CD4-positive, alpha-beta T cell treated with Interleukin-15 for 1 hour (primary cell): ENCODE data around the gene BRAP.
"Not testable (repeated sequence)": the region's sequence is repeated elsewhere in the genome, so short reads cannot be mapped to it uniquely, and the experiment has no call there.

Experiments
- DNase-seq: peaks from one replicate; pipeline ENCODE4 v3.0.0-alpha.2; 2020

Gene BRAP

DNA sequence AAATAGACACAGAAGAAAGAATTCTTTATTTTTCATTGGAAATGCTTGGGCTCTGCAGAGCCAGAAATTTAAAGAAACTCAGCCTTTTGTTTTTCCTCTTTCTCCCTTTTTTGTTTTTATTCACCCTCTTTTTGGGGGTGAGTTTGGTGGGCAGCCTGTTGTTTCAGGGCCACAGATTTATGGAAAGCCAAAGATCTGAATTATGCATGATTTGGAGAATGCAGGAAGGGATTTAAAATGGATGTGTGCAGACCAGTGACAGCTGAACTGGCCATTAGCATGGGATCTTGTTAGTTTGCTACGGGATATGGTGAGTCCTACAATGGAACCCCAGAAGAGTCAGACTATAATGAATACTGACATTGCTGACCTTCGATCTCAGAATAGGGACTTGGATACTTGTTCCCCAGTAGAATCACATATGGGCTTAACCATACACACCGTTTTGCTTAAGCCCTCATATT lies 79.0 kb downstream of the BRAP start:
- DNase-seq, result no peak

DNA sequence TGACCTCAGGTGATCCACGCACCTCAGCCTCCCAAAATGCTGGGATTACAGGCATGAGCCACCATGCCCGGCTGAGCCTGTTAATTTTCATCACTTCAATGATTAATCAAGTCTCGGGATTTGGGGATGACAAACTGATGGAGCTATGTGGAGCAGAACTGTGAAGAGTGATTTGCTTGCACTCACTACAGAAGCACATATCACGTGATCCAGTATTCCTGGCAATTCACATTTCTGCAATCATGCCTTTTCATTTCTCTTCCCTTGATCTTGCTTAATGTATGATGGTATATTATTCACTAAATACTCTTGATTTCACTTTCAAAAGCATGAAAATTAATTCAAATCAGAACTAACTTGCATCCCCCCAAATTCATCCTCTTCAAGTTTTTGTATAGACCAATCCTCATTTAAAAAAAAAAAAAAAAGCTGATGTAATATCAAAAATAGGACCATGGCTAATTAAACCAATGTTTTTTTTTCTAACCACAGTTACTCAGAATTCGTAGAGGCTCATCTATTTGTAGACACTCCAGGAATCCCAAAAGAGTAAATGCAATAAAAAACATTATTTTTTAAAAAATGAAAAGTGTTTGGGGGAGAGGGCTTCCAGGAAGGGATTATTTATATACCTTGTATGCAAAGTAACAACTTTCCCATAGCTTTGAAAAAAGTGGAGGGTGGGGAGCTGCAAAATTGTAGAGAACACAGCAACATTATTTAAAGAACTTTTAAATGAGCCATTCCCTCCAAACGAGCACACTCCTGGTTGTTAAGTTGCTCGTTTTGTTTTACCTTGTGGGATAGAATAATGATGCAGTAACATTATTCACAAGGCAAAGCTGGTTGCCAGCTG lies 79.6 kb downstream of the BRAP start:
- no peak for DNase-seq

DNA sequence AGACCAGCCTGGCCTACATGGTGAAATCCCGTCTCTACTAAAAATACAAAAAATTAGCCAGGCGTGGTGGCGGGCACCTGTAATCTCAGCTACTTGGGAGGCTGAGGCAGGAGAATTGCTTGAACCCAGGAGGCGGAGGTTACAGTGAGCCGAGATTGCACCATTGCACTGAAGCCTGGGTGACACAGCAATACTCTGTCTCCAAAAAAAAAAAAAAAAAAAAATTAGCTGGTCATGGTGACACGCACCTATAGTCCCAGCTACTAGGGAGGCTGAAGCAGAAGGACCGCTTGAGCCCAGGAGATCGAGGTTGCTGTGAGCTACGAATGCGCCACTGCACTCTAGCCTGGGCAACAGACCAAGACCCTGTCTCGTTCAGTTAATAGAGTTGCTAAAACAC lies 82.9 kb downstream of the BRAP start:
- DNase-seq, result not testable (repeated sequence)

DNA sequence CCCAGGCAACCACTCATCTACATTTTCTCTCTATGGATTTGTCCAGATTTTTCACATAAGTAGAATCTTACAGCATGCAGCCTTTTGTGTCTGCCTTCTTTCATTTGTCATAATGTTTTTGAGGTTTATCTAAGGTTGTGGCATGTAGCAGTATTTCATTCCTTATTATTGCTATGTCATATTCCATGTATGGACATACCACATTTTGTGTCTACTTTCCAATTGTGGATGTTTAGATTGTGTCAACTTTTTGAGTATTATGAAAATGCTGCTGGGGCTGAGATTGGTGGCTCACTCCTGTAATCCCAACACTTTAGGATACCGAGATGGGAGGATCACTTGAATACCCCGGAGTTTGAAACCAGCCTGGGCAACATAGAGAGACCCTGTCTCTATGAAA lies 83.4 kb downstream of the BRAP start:
- DNase-seq, result no peak

DNA sequence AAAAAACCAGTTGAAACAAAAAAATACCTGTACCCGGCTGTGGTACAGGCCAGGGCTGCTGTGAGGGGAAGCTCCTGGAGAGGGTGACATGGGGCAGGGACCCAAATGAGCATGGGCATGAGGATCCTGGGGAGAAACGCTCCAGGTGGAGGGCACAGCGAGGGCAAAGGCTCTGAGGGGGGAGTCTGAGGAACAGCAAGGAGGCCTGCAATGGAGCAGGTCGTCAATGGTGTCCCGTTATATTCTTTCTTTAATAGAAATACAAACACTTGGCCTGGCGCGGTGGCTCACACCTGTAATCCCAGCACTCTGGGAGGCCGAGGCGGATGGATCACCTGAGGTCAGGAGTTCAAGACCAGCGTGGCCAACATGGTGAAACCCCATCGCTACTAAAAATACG lies 84.8 kb downstream of the BRAP start:
- not testable (repeated sequence) for DNase-seq

DNA sequence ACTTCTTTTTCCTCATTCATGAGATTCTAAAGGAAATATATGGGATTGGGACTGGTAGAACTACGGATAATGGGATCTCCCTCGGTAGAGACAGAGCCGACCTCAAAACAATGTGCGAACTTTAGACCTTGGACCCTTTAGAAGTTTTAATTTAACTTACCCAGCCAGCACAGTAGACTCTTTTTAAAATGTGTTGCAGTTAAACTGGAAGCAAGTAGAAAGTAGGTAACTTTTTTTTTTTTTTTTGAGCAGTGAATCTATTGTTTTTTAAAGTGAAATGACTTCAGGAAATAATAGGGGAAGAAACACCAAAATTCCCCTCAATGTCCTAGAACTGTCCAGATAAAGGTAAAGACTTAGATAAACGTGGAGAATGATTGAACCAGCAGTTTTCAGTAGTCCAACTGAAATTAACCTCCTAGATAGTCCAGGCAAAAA lies 85.5 kb downstream of the BRAP start:
- DNase-seq, result no peak

DNA sequence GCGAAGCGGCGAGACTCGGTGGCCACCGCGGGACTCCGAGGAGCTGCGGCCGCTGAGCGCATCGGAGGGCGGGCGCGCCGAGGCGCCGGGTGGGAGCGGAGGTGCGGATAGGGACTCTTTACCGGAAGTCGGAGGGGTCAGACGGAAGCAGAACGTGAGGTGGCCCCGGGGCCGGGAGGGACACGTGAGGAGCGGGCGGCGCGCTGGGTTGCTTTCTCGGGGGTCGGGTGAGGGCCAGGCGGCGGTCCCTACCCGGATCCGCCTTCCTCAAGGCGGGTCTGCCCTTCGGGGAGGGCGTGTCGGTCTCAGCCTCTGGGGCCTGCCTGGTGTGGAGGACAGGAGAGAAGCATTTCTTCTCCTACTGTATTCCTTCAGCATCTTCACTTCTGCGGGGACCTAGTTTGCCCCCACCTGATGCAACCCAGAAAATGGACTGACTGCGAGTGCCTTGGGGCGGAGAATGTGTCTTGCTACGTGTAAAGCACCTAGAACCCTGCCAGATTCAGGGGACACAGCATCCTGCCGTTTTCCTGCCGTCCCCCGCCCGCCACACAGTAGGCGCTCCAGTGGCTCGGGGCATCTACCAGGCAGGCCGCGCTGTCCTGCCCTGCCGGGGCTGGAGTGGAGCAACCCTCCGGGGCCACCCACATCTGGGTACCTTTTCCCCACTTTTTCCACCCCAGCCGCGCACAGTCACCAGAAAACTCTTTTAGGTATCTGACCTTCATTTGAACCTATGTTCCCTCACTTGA lies 86.1 kb downstream of the BRAP start:
- peak; percentile 88 for DNase-seq

DNA sequence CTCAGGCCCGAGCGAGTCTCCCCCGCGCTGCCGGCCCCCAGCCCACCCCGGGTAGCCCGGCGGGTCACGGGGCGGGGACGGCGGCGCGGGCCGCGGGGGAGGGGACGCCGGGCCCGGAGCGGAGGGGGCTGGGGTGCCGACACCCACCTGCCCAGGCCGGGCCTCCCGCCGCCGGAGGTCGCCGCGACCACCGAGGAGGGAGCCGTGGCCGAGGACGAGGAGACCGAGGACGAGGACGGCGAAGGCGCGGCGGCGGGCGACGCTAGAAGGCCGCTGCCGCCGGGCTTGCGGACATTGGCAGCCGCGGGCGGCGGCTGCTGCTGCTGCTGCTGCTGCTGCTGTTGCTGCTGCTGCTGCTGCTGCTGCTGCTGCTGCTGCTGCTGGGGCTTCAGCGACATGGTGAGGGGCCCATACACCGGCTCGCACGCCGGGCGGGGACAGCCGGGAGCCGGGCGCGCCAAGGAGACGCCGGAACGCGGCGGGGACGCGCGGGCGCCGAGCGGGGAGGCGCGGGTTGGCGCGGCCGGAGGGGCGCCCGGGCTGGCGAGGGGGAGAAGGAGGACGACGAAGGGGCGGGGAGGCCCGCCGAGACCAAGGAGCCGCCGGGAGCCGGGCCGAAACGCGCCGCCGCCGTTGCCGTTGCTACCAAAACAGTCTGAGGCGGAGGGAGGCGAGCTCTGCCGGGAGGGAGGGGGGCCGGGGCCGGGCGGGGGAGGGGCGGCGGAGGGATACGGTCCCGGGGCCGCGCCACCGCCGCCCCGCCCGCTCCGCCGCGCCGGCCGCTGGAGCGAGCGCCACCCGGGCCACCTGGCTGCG lies 86.9 kb downstream of the BRAP start, which contains the start of gene ATXN2:
TSS of gene ATXN2 (minus strand) at position 679 of the 816 bp plus-strand sequence. CDS start at position 398, 281 bp downstream.
- DNase-seq, result peak; percentile 62

DNA sequence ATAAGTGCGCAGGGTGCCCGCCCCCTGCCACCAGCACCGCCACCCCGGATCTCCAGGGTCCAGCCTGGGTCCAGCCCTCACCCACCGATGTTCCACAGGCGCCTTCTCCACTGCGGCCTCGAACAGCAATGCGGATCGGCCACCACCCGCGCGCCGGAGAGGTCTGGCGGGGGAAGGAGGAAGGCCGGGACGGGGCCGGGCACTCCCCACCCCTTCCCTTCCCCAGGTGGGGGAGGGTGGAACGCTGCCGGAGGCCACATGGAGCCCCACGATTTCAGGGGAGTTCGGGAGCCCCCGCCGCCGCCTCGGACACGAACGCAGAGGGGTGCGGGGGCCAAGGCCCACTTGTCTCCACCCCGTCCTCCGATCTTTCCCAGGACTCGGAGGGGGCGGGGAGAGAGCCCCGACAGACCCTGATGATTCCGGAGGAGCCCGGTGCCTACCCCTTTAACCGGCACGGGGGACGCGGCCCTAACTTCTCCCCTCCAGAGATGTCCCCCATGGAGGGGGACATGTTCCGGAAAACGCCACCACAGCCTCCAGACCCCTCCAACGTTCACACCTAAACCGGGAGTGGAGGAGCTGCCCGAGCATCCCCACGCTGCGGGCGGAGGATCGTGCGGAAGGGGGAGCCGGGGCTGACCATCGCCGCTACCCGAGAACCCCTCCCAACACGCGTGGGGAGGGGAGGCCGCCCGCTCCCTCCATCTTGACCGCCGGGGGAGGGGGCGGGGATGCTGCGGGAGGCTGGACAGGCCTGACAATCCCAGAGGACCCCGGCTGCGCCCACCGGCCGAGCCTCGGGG lies 87.7 kb downstream of the BRAP start:
- no peak for DNase-seq

DNA sequence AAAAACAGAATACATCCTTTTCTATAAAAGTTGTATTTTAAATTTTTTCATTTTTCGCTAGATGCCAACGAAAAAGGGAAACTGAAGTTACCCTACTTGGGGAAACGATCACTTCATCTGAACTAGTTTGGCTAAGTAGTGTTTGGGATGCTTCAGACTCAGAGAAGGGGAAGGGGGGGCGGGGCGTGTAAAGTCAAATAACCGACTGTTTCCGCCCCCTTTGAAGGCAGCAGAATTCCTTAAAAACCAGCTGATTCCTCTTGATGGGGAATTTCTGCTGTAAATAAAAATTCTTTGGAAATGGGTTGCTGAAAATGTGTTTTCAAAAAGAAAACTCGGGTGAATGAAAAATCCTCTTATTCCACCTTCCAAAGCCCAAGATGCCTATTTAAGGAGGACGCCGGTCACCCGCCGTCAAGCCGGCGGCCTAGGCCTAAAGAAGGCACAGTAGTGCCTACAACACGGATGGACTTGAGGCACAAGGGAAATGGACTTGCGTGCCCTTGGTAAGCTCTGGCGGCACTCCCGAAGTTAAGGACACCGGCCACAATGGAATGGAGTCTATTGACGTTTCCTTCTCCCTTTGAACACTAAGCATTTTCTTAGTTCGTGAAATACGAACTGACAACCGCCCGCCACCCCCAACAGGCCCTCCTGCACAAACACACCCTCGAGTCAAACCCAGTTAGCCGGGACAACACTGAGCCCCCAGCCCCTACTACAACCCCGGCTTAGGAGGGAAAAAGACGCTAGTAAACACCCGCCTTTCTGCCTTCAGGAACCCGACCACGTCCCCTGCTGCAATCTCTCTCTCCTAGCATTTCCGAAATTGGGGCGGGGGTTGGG lies 88.5 kb downstream of the BRAP start:
- no peak for DNase-seq

DNA sequence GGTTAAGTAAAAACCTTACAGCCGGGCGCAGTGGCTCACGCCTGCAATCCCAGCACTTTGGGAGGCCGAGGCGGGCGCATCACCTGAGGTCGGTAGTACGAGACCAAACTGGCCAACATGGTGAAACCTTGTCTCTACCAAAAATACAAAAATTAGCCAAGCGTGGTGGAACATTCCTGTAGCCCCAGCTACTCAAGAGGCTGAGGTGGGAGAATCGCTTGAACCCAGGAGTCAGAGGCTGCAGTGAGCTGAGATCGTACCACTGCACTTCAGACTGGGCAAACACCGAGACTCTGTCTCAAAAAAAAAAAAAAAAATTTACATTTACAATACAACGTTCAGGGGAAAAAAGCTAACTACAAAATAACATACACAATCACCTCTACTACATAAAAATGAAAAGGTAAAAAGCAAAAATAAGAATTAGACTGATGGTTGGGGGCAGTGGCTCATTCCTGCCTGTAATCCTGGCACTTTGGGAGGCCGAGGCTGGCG lies 90.4 kb downstream of the BRAP start:
- not testable (repeated sequence) for DNase-seq
